ENCODE data around the gene FAM98A. TPM values are rescaled to one million over a fixed set of nuclear protein-coding genes. Genes with fewer than 3 reads are reported as not detected.

FAM98A gene
- total RNA-seq, 1 experiment from 2014 or later: 70.9 TPM

GRCh38 chr2:33588232-33588631 lies 10.9 kb downstream of the FAM98A start:
- Histone ChIP-seq H3K79me2 (ENCODE audit: insufficient read depth, low read length) (no peaks in the 10 kb centered on the region), H2BK12ac (ENCODE audit: insufficient read length, low read depth, low read length) (no peak overlapping the region), H2AFZ (ENCODE audit: low read length) (no peak overlapping the region), H3K4ac (ENCODE audit: low read depth, low read length) (no peak overlapping the region), H3K23ac (ENCODE audit: insufficient read length, low read depth, low read length) (no peak overlapping the region), H3K9ac (ENCODE audit: extremely low read depth, insufficient read length, low read length) (no peak overlapping the region), H3K56ac (ENCODE audit: insufficient read length, low read depth, low read length) (no peak overlapping the region), H2BK5ac (ENCODE audit: insufficient read length, low read length) (no peak overlapping the region), H3K27me3 (ENCODE audit: insufficient read depth, low read length) (no peaks in the 10 kb centered on the region), H2AK5ac (ENCODE audit: insufficient read length, low read length) (no peak overlapping the region), H3K14ac (ENCODE audit: insufficient read depth, low read length) (no peak overlapping the region), H3K27ac (ENCODE audit: insufficient read length, low read depth, low read length) (no peak overlapping the region), H4K8ac (replicated peaks; ENCODE audit: insufficient read length, low read depth, low read length) (no peak overlapping the region), H3K4me1 (ENCODE audit: insufficient read depth, low read length) (peaks cover 2% of the 10 kb centered on the region; the same call in 1 of the 2 replicates), H3K23me2 (ENCODE audit: insufficient read length, low read depth, low read length, poor library complexity, severe bottlenecking) (no peaks in the 10 kb centered on the region), H3K79me1 (ENCODE audit: insufficient read depth, low read depth, low read length, poor library complexity, severe bottlenecking) (no peaks in the 10 kb centered on the region), H4K20me1 (ENCODE audit: control insufficient read depth, insufficient read depth, insufficient read length) (no peaks in the 10 kb centered on the region), H3K4me2 (ENCODE audit: insufficient read depth, insufficient read length, low read length) (no peak overlapping the region), H4K91ac (ENCODE audit: insufficient read length, low read depth, low read length) (no peak overlapping the region), H2BK15ac (ENCODE audit: low read depth, low read length) (no peak overlapping the region), H3K9me3 (ENCODE audit: control insufficient read depth, low read depth, low read length) (no peaks in the 10 kb centered on the region), H4K5ac (ENCODE audit: insufficient read length, low read depth, low read length) (no peak overlapping the region), H2BK120ac (ENCODE audit: low read depth, low read length, poor library complexity, severe bottlenecking) (no peak overlapping the region), H2BK20ac (ENCODE audit: low read depth, low read length, poor library complexity, severe bottlenecking) (no peak overlapping the region), H3K18ac (ENCODE audit: insufficient read length, low read depth, low read length) (no peak overlapping the region), H3T11ph (ENCODE audit: low read length) (no peak overlapping the region)
- Mint-ChIP-seq H3K27ac (0 out of 7 replicates have a peak overlapping the region, but pooled peaks of 1 of the 3 experiments have one; percentile 40), H3K36me3 (ENCODE audit: insufficient read depth in 1 of 3, low read depth in 3 of 3) (peaks cover 34 to 65% (median 63%) of the 10 kb centered on the region in 3 experiments; a peak in 6 of 7 replicates), H3K4me3 (no peak overlapping the region), H3K9me3 (peaks cover 0 to 4% of the 10 kb centered on the region in 2 experiments; a peak in 1 of 5 replicates), H3K4me1 (peaks cover 25 to 30% of the 10 kb centered on the region in 2 experiments), H3K27me3 (ENCODE audit: low read depth) (no peaks in the 10 kb centered on the region)
- TF ChIP-seq CTCF (conservative IDR thresholded peaks at IDR 0.05): no peak
- DNase-seq: no peak
- no CpG with 5 or more reads among the region's 2 CpGs for WGBS (ENCODE audit: extremely low coverage, insufficient read length, low lambda C conversion rate)
